ENCODE data around the gene TNFAIP2. TPM values are rescaled to one million over a fixed set of nuclear protein-coding genes. Genes with fewer than 3 reads are reported as not detected.
A peak's percentile ranks its signal among the peaks of the same experiment; 100 is the strongest.

The TNFAIP2 gene
- total RNA-seq, 1 donor from 2014 or later: 4.3 TPM

DNA sequence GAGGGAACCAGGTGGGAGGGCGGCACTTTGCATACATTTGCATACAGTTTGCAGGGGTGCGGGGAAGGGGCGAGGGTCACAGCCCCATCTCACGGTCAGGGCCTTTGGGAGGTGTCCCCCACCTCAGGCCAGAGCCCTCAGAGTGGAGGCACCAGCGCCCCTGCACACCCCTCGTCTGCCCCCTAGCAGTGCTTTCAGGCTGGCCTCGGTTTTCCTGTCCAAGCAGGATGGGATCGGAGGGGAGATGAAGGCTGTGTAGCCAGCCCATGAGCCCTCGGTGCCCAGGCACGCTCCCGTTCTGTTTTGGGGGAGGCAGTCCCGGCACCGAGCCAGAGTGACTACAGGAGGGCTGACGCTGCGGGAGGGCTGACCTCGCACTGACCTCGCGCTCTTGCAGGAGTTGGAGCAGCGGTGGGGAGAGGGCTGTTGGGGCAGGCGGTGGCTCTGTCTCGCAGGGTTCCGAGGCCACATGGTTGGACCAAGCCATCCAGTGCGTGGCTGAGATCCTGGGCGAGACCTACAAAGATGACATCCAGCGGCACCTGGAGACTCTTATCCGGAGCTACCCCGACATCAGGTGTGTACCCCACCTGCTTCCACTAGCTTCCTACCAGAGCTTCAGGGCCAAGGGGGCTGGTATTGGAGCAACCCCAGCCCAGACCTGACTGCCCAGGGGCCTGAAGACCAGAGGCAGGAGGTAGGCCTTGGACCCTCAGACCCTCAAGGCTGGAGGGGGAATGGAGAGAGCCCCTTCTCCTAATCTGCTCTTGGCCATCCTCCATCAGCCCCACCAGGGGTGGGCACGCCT lies 15.1 kb upstream of the TNFAIP2 start:
- Mint-ChIP-seq H3K36me3 (ENCODE audit: unreplicated experiment) (no peaks in the 10 kb centered on the region), H3K27ac (ENCODE audit: unreplicated experiment) (no peak overlapping the region), H3K9me3 (ENCODE audit: unreplicated experiment) (peaks cover 6% of the 10 kb centered on the region), H3K27me3 (ENCODE audit: unreplicated experiment) (peaks cover 12% of the 10 kb centered on the region), H3K4me1 (ENCODE audit: low read depth, unreplicated experiment) (peaks cover 19% of the 10 kb centered on the region), H3K4me3 (ENCODE audit: unreplicated experiment) (no peak overlapping the region)
- DNase-seq: no peak
- TF ChIP-seq CTCF (IDR thresholded peaks at IDR 0.05; ENCODE audit: partially characterized antibody, unreplicated experiment): no peak

DNA sequence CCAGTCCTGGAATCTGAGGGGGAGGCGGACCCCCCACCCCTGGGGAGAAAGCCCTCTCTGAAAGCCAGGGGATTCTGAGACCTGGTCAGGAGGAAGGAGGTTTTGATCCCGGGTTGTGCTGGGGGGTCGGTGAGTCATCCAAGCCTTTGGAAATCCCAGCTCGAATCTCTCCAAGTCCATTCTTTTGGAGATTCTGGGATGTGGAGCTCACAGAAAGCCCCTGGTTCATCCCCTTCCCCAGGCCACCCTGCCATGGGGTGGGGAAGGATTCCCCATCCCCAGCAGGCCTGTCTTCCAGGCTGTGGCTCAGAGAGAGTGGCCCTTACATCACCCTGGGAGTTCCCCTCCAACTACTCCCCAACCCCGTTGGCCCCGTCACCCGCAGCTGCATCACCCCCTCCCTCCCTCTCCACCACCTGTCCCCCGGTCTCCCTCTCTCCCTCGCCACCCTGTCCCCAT lies 14.5 kb upstream of the TNFAIP2 start:
- DNase-seq: no peak
- no peak for TF ChIP-seq CTCF (IDR thresholded peaks at IDR 0.05; ENCODE audit: partially characterized antibody, unreplicated experiment)
- peaks cover 3% of the 10 kb centered on the region for H3K9me3 Mint-ChIP-seq (ENCODE audit: unreplicated experiment)
- no peaks in the 10 kb centered on the region for H3K36me3 Mint-ChIP-seq (ENCODE audit: unreplicated experiment)
- H3K4me3 Mint-ChIP-seq (ENCODE audit: unreplicated experiment): no peak overlapping the region
- H3K4me1 Mint-ChIP-seq (ENCODE audit: low read depth, unreplicated experiment): peaks cover 17% of the 10 kb centered on the region
- no peak overlapping the region for H3K27ac Mint-ChIP-seq (ENCODE audit: unreplicated experiment)
- H3K27me3 Mint-ChIP-seq (ENCODE audit: unreplicated experiment): peaks cover 9% of the 10 kb centered on the region

DNA sequence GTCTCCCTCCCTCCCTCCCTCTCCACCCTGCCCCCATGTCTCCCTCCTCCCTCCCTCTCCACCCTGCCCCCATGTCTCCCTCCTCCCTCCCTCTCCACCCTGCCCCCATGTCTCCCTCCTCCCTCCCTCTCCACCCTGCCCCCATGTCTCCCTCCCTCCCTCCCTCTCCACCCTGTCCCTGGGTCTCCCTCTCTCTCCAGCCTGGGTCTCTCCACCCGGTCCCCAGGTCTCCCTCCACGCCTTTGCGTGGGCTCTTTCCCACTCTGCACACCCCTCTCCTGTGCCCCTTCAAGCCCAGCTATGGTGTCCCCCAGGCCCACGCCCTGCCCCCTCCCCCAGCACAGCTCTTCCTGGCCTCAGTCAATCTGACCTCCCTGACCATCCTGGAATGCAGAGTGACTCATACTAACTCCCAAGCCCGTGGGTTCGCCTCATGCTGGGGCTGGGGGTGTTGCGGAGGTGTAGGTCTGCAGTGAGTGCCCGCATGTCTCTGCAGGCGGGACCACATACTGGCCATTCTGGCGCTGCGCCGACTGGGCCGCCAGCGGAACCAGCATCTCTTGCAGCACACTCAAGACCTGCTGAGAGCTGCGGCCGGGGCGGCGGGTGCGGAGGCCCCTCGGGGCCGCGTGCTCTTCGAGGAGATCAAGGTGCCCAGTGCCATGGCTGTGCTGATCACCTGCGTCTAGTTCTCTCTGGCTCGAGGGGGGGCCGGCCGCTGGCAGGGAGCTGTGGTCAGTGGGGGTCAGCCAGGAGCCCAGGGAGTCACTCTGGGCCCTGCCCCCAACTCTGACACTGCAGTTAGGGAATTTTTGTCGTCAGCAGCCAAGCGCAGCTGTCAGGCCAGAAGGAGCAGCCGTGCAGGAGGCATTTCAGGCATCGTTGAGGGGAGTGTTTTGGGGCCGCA lies 13.5 kb upstream of the TNFAIP2 start:
- no peaks in the 10 kb centered on the region for H3K36me3 Mint-ChIP-seq (ENCODE audit: unreplicated experiment)
- peak; percentile 61 for DNase-seq
- peaks cover 3% of the 10 kb centered on the region for H3K9me3 Mint-ChIP-seq (ENCODE audit: unreplicated experiment)
- H3K27ac Mint-ChIP-seq (ENCODE audit: unreplicated experiment): no peak overlapping the region
- peaks cover 10% of the 10 kb centered on the region for H3K27me3 Mint-ChIP-seq (ENCODE audit: unreplicated experiment)
- peak overlapping the region; percentile 25 for H3K4me3 Mint-ChIP-seq (ENCODE audit: unreplicated experiment)
- no peak for TF ChIP-seq CTCF (IDR thresholded peaks at IDR 0.05; ENCODE audit: partially characterized antibody, unreplicated experiment)
- peaks cover 17% of the 10 kb centered on the region for H3K4me1 Mint-ChIP-seq (ENCODE audit: low read depth, unreplicated experiment)

- H3K36me3 Mint-ChIP-seq (ENCODE audit: unreplicated experiment): no peaks in the 10 kb centered on the region
- DNase-seq: no peak
- peaks cover 6% of the 10 kb centered on the region for H3K27me3 Mint-ChIP-seq (ENCODE audit: unreplicated experiment)
- peaks cover 14% of the 10 kb centered on the region for H3K4me1 Mint-ChIP-seq (ENCODE audit: low read depth, unreplicated experiment)
- peak overlapping the region; percentile 27 for H3K4me3 Mint-ChIP-seq (ENCODE audit: unreplicated experiment)
- peaks cover under 1% of the 10 kb centered on the region for H3K9me3 Mint-ChIP-seq (ENCODE audit: unreplicated experiment)
- peak overlapping the region; percentile 30 for H3K27ac Mint-ChIP-seq (ENCODE audit: unreplicated experiment)
- no peak for TF ChIP-seq CTCF (IDR thresholded peaks at IDR 0.05; ENCODE audit: partially characterized antibody, unreplicated experiment)
Observed at GRCh38 chr14:103110681-103111231, 12.5 kb upstream of the TNFAIP2 start.
